ENCODE results near the gene CTNNA2. TPM values are rescaled to one million over a fixed set of nuclear protein-coding genes. Genes with fewer than 3 reads are reported as not detected.
A peak's percentile ranks its signal among the peaks of the same experiment; 100 is the strongest.

CTNNA2 gene
- polyA plus RNA-seq, 4 donors, result 0.27 to 2.8 (median 1.3) TPM; not detected in 1

- Histone ChIP-seq H3K9me3 (ENCODE audit: control insufficient read depth in 2 of 2, insufficient read depth in 1 of 2, low read depth in 1 of 2, low read length in 1 of 2) (no peaks in the 10 kb centered on the region), H3K4me1 (ENCODE audit: control insufficient read depth in 3 of 3, insufficient read depth in 2 of 3, low read depth in 1 of 3, low read length in 2 of 3) (no peaks in the 10 kb centered on the region), H3K36me3 (ENCODE audit: control insufficient read depth in 3 of 3, insufficient read depth in 2 of 3, low read depth in 1 of 3, low read length in 3 of 3) (no peaks in the 10 kb centered on the region), H3K27ac (ENCODE audit: low read depth in 1 of 3, low read length in 2 of 3) (no peak overlapping the region), H3K4me3 (ENCODE audit: low read depth in 1 of 3, low read length in 3 of 3) (no peak overlapping the region), H3K27me3 (ENCODE audit: control insufficient read depth in 3 of 3, insufficient read depth in 3 of 3, low read length in 3 of 3) (no peaks in the 10 kb centered on the region)
- 56 to 67% (median 62%) methylated on average over 8 of the region's 8 CpGs for whole genome bisulfite sequencing, 3 donors
- FAIRE-seq (no peak), DNase-seq (no peak)
Measured at GRCh38 chr2:80244905-80245584, 732.2 kb downstream of the CTNNA2 start.

- DNase-seq, result no peak
- FAIRE-seq, result no peak
- no peaks in the 10 kb centered on the region for H3K36me3 ChIP-seq (ENCODE audit: control insufficient read depth in 3 of 3, insufficient read depth in 2 of 3, low read depth in 1 of 3, low read length in 3 of 3)
- 94 to 100% (median 100%) methylated on average over 1 of the region's 1 CpG for WGBS, 3 donors
- H3K4me1 ChIP-seq (ENCODE audit: control insufficient read depth in 3 of 3, insufficient read depth in 2 of 3, low read depth in 1 of 3, low read length in 2 of 3), result no peaks in the 10 kb centered on the region
- no peak overlapping the region for H3K27ac ChIP-seq (ENCODE audit: low read depth in 1 of 3, low read length in 2 of 3)
- no peaks in the 10 kb centered on the region for H3K27me3 ChIP-seq (ENCODE audit: control insufficient read depth in 3 of 3, insufficient read depth in 3 of 3, low read length in 3 of 3)
- no peaks in the 10 kb centered on the region for H3K9me3 ChIP-seq (ENCODE audit: control insufficient read depth in 2 of 2, insufficient read depth in 1 of 2, low read depth in 1 of 2, low read length in 1 of 2)
- no peak overlapping the region for H3K4me3 ChIP-seq (ENCODE audit: low read depth in 1 of 3, low read length in 3 of 3)
Measured at GRCh38 chr2:80246534-80246933, 733.7 kb downstream of the CTNNA2 start.

GRCh38 chr2:80247339-80247738 is 734.5 kb downstream of the CTNNA2 start:
- FAIRE-seq (no peak), DNase-seq (no peak)
- Histone ChIP-seq H3K27me3 (ENCODE audit: control insufficient read depth in 3 of 3, insufficient read depth in 3 of 3, low read length in 3 of 3) (no peaks in the 10 kb centered on the region), H3K36me3 (ENCODE audit: control insufficient read depth in 3 of 3, insufficient read depth in 2 of 3, low read depth in 1 of 3, low read length in 3 of 3) (no peaks in the 10 kb centered on the region), H3K9me3 (ENCODE audit: control insufficient read depth in 2 of 2, insufficient read depth in 1 of 2, low read depth in 1 of 2, low read length in 1 of 2) (no peaks in the 10 kb centered on the region), H3K4me1 (ENCODE audit: control insufficient read depth in 3 of 3, insufficient read depth in 2 of 3, low read depth in 1 of 3, low read length in 2 of 3) (no peaks in the 10 kb centered on the region), H3K4me3 (ENCODE audit: low read depth in 1 of 3, low read length in 3 of 3) (no peak overlapping the region), H3K27ac (ENCODE audit: low read depth in 1 of 3, low read length in 2 of 3) (no peak overlapping the region)
- 78 to 86% (median 81%) methylated on average over 3 of the region's 3 CpGs for WGBS, 3 donors

GRCh38 chr2:80248146-80248545 is 735.3 kb downstream of the CTNNA2 start:
- 71 to 79% (median 75%) methylated on average over 3 of the region's 3 CpGs for WGBS, 3 donors
- no peak for DNase-seq
- H3K4me1 ChIP-seq (ENCODE audit: control insufficient read depth in 3 of 3, insufficient read depth in 2 of 3, low read depth in 1 of 3, low read length in 2 of 3), result no peaks in the 10 kb centered on the region
- H3K4me3 ChIP-seq (ENCODE audit: low read depth in 1 of 3, low read length in 3 of 3), result no peak overlapping the region
- no peaks in the 10 kb centered on the region for H3K9me3 ChIP-seq (ENCODE audit: control insufficient read depth in 2 of 2, insufficient read depth in 1 of 2, low read depth in 1 of 2, low read length in 1 of 2)
- H3K27me3 ChIP-seq (ENCODE audit: control insufficient read depth in 3 of 3, insufficient read depth in 3 of 3, low read length in 3 of 3), result no peaks in the 10 kb centered on the region
- no peak for FAIRE-seq
- H3K36me3 ChIP-seq (ENCODE audit: control insufficient read depth in 3 of 3, insufficient read depth in 2 of 3, low read depth in 1 of 3, low read length in 3 of 3), result no peaks in the 10 kb centered on the region
- H3K27ac ChIP-seq (ENCODE audit: low read depth in 1 of 3, low read length in 2 of 3), result no peak overlapping the region

GRCh38 chr2:80252294-80252986 is 739.6 kb downstream of the CTNNA2 start:
- H3K4me3 ChIP-seq (ENCODE audit: low read depth in 1 of 3, low read length in 3 of 3), result no peak overlapping the region
- WGBS, 3 donors, result 78 to 84% (median 78%) methylated on average over 7 of the region's 7 CpGs
- H3K36me3 ChIP-seq (ENCODE audit: control insufficient read depth in 3 of 3, insufficient read depth in 2 of 3, low read depth in 1 of 3, low read length in 3 of 3), result no peaks in the 10 kb centered on the region
- no peaks in the 10 kb centered on the region for H3K4me1 ChIP-seq (ENCODE audit: control insufficient read depth in 3 of 3, insufficient read depth in 2 of 3, low read depth in 1 of 3, low read length in 2 of 3)
- H3K27me3 ChIP-seq (ENCODE audit: control insufficient read depth in 3 of 3, insufficient read depth in 3 of 3, low read length in 3 of 3), result no peaks in the 10 kb centered on the region
- no peak overlapping the region for H3K27ac ChIP-seq (ENCODE audit: low read depth in 1 of 3, low read length in 2 of 3)
- FAIRE-seq (no peak), DNase-seq (no peak)
- H3K9me3 ChIP-seq (ENCODE audit: control insufficient read depth in 2 of 2, insufficient read depth in 1 of 2, low read depth in 1 of 2, low read length in 1 of 2), result no peaks in the 10 kb centered on the region

GRCh38 chr2:80255918-80256781 is 743.3 kb downstream of the CTNNA2 start:
- Histone ChIP-seq H3K4me1 (ENCODE audit: control insufficient read depth in 3 of 3, insufficient read depth in 2 of 3, low read depth in 1 of 3, low read length in 2 of 3) (no peaks in the 10 kb centered on the region), H3K27ac (ENCODE audit: low read depth in 1 of 3, low read length in 2 of 3) (no peak overlapping the region), H3K36me3 (ENCODE audit: control insufficient read depth in 3 of 3, insufficient read depth in 2 of 3, low read depth in 1 of 3, low read length in 3 of 3) (no peaks in the 10 kb centered on the region), H3K27me3 (ENCODE audit: control insufficient read depth in 3 of 3, insufficient read depth in 3 of 3, low read length in 3 of 3) (no peaks in the 10 kb centered on the region), H3K9me3 (ENCODE audit: control insufficient read depth in 2 of 2, insufficient read depth in 1 of 2, low read depth in 1 of 2, low read length in 1 of 2) (no peaks in the 10 kb centered on the region), H3K4me3 (ENCODE audit: low read depth in 1 of 3, low read length in 3 of 3) (no peak overlapping the region)
- DNase-seq, result peak; percentile 4 to 6
- 60 to 72% (median 68%) methylated on average over 9 of the region's 9 CpGs for WGBS, 3 donors
- FAIRE-seq, result no peak

GRCh38 chr2:80256782-80257167 is 743.9 kb downstream of the CTNNA2 start:
- Histone ChIP-seq H3K9me3 (ENCODE audit: control insufficient read depth in 2 of 2, insufficient read depth in 1 of 2, low read depth in 1 of 2, low read length in 1 of 2) (no peaks in the 10 kb centered on the region), H3K4me3 (ENCODE audit: low read depth in 1 of 3, low read length in 3 of 3) (no peak overlapping the region), H3K36me3 (ENCODE audit: control insufficient read depth in 3 of 3, insufficient read depth in 2 of 3, low read depth in 1 of 3, low read length in 3 of 3) (no peaks in the 10 kb centered on the region), H3K4me1 (ENCODE audit: control insufficient read depth in 3 of 3, insufficient read depth in 2 of 3, low read depth in 1 of 3, low read length in 2 of 3) (no peaks in the 10 kb centered on the region), H3K27ac (ENCODE audit: low read depth in 1 of 3, low read length in 2 of 3) (no peak overlapping the region), H3K27me3 (ENCODE audit: control insufficient read depth in 3 of 3, insufficient read depth in 3 of 3, low read length in 3 of 3) (no peaks in the 10 kb centered on the region)
- FAIRE-seq (no peak), DNase-seq (no peak)
- WGBS, 3 donors, result 61 to 72% (median 71%) methylated on average over 3 of the region's 3 CpGs

GRCh38 chr2:80257450-80257849 is 744.6 kb downstream of the CTNNA2 start:
- Histone ChIP-seq H3K4me1 (ENCODE audit: control insufficient read depth in 3 of 3, insufficient read depth in 2 of 3, low read depth in 1 of 3, low read length in 2 of 3) (no peaks in the 10 kb centered on the region), H3K36me3 (ENCODE audit: control insufficient read depth in 3 of 3, insufficient read depth in 2 of 3, low read depth in 1 of 3, low read length in 3 of 3) (no peaks in the 10 kb centered on the region), H3K27ac (ENCODE audit: low read depth in 1 of 3, low read length in 2 of 3) (no peak overlapping the region), H3K9me3 (ENCODE audit: control insufficient read depth in 2 of 2, insufficient read depth in 1 of 2, low read depth in 1 of 2, low read length in 1 of 2) (no peaks in the 10 kb centered on the region), H3K27me3 (ENCODE audit: control insufficient read depth in 3 of 3, insufficient read depth in 3 of 3, low read length in 3 of 3) (no peaks in the 10 kb centered on the region), H3K4me3 (ENCODE audit: low read depth in 1 of 3, low read length in 3 of 3) (no peak overlapping the region)
- no peak for DNase-seq
- FAIRE-seq, result no peak
- 90 to 91% (median 91%) methylated on average over 4 of the region's 4 CpGs for WGBS, 3 donors

All from small intestine (tissue), 7 donors.